HepG2 (cell line): Measurements from ENCODE around the gene WNT5B. TPM values are rescaled to one million over a fixed set of nuclear protein-coding genes. Genes with fewer than 3 reads are reported as not detected.

Experiments
- FOXP1 ChIP-seq, 2 experiments: fragments of 450-650 bp in 1 of 2; IDR thresholded peaks; 2 replicates each; pipeline ENCODE4 v1.6.1; 2017 to 2018; ENCODE audit warnings: antibody characterized with exemption in 1 of 2
- GABPB1 ChIP-seq: IDR thresholded peaks from 2 replicates; pipeline ENCODE4 v1.6.1; 2016; ENCODE audit warnings: mild to moderate bottlenecking, missing genetic modification reagents, moderate library complexity, missing compliant biosample characterization
- HDAC6 ChIP-seq: fragments of 200-600 bp; sonication (generic); IDR thresholded peaks from 2 replicates; pipeline ENCODE4 v1.7.0; 2017; ENCODE audit warnings: mild to moderate bottlenecking, antibody characterized with exemption, low read length, low read depth
- HIVEP1 ChIP-seq: sonication (generic); formaldehyde crosslinking; IDR thresholded peaks from 2 replicates; pipeline ENCODE4 v1.4.0; 2020; ENCODE audit warnings: mild to moderate bottlenecking, missing genetic modification reagents
- KAT8 ChIP-seq: IDR thresholded peaks from 2 replicates; pipeline ENCODE4 v1.6.1; 2016; ENCODE audit warnings: missing genetic modification reagents, missing compliant biosample characterization
- PPARG ChIP-seq: conservative IDR thresholded peaks from 2 replicates; pipeline ENCODE4 v1.6.1; 2016; ENCODE audit warnings: missing biosample characterization, missing genetic modification reagents
- RAD21 ChIP-seq: fragments of 450-650 bp; formaldehyde crosslinking; IDR thresholded peaks from 2 replicates; pipeline ENCODE4 v1.5.0; 2020; ENCODE audit warnings: mild to moderate bottlenecking
- RELA ChIP-seq: sonication (generic); formaldehyde crosslinking; IDR thresholded peaks from 2 replicates; pipeline ENCODE4 v1.4.0; 2020; ENCODE audit warnings: missing genetic modification reagents
- SMAD9 ChIP-seq: sonication (generic); formaldehyde crosslinking; IDR thresholded peaks from 2 replicates; pipeline ENCODE4 v1.5.1; 2020; ENCODE audit warnings: mild to moderate bottlenecking, missing genetic modification reagents
- SP4 ChIP-seq: sonication (generic); formaldehyde crosslinking; IDR thresholded peaks from 2 replicates; pipeline ENCODE4 v1.8.1; 2023; ENCODE audit warnings: mild to moderate bottlenecking, missing genetic modification reagents
- ZNF549 ChIP-seq: sonication (generic); formaldehyde crosslinking; IDR thresholded peaks from 2 replicates; pipeline ENCODE4 v1.5.0; 2020; ENCODE audit warnings: missing genetic modification reagents
- ZNF75D ChIP-seq: sonication (generic); formaldehyde crosslinking; IDR thresholded peaks from 2 replicates; pipeline ENCODE4 v1.8.1; 2023; ENCODE audit warnings: missing genetic modification reagents, mild to moderate bottlenecking, borderline replicate concordance
- ZNF761 ChIP-seq: sonication (generic); formaldehyde crosslinking; conservative IDR thresholded peaks from 2 replicates; pipeline ENCODE4 v1.4.0; 2020; ENCODE audit warnings: mild to moderate bottlenecking, missing genetic modification reagents
- polyA plus RNA-seq, 8 experiments: library from polyadenylated mRNA; depleted of rRNA in 3 of 8; stranded (reverse) in 7 of 8; unstranded in 1 of 8; fragments of >200 nt; fragmentation: Illumina TruSeq in 4 of 8; extraction: Trizol in 4 of 8; gene quantifications; 2 replicates each; pipeline versions ENCODE4 v1.2.1 to v1.2.3, GENCODE V29; 2011 to 2016; ENCODE audit warnings: low read depth in 4 of 8, missing spikeins in 1 of 8, mixed read lengths in 1 of 8; ENCODE audit not compliant: insufficient read depth in 1 of 8
- total RNA-seq, 5 experiments: library from RNA; depleted of rRNA; stranded (reverse); fragments of >200 nt; fragmentation: Illumina TruSeq; extraction: Trizol; gene quantifications; 2 replicates each; pipeline ENCODE4 v1.2.3, GENCODE V29; 2016; ENCODE audit warnings: low read depth in 1 of 5
- TF ChIP-seq, protein P1 (sequence below): sonication (generic); formaldehyde crosslinking; IDR thresholded peaks from 2 replicates; pipeline ENCODE4 v1.5.1; 2020; ENCODE audit warnings: missing genetic modification reagents, mild to moderate bottlenecking, borderline replicate concordance
- TF ChIP-seq, protein P2 (sequence below): sonication (generic); formaldehyde crosslinking; IDR thresholded peaks from 2 replicates; pipeline ENCODE4 v1.9.0; 2021; ENCODE audit warnings: mild to moderate bottlenecking, missing genetic modification reagents
- TF ChIP-seq, protein P3 (sequence below): sonication (generic); formaldehyde crosslinking; IDR thresholded peaks from 2 replicates; pipeline ENCODE4 v1.4.0; 2020; ENCODE audit warnings: mild to moderate bottlenecking, missing genetic modification reagents
- TF ChIP-seq, protein P4 (sequence below): sonication (generic); formaldehyde crosslinking; IDR thresholded peaks from 2 replicates; pipeline ENCODE4 v1.5.0; 2020; ENCODE audit warnings: missing genetic modification reagents
- TF ChIP-seq, protein P5 (sequence below): sonication (generic); formaldehyde crosslinking; IDR thresholded peaks from 2 replicates; pipeline ENCODE4 v1.4.0; 2020; ENCODE audit warnings: mild to moderate bottlenecking, missing genetic modification reagents
- TF ChIP-seq, protein P6 (sequence below): sonication (generic); formaldehyde crosslinking; IDR thresholded peaks from 2 replicates; pipeline ENCODE4 v1.5.0; 2020; ENCODE audit warnings: missing genetic modification reagents

Gene WNT5B
- total and polyA plus RNA-seq, 2 of the 13 experiments (the other 11 are each of a cell fraction or from before 2014, with no cell fraction given) = 0.04 TPM; not detected in 1

DNA sequence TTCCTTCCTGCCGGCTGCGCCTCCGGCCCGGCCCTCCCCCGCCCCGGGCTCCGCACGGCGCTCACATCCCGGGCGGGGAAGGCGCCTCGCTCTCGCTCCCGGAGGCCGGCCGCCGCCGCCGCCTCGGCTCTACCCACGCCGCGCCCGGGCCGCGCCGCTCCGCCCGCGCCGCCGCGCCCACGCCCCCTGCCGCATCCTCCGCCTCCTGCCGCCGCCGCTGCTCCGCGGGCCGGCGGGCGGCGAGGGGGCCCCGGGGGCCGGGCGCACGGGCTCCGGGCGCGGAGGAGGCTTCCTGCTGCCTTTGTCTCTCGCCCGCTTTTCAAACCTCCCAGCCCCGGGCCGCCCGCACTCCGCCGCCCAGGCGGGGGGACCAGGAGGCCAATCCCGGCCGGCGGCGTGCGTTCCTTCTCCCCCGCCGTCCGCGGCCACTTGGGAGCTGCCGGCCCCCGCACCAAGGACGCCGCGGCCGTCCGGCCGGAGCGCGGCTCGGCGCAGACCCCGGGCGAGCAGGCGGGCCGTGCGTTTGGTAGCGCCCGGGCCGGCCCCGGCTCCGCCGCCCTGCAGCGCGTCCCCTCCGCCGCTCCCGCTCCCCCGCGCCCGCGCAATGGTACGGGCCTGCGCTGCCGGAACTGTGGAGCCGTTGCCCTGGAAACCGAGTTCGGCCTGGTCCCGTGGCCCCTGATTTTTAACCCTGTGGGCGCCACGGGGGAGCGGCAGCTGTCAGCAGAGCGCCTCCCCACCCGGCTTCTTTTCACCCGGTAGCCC lies 34.6 kb upstream of the WNT5B start, which contains the start of gene FBXL14 (continued):
- TF ChIP-seq RAD21 (CRISPR knock-in tag) = peak; percentile 47
- no peak for TF ChIP-seq HIVEP1 (CRISPR knock-in tag)
- no peak for TF ChIP-seq ZNF549 (CRISPR knock-in tag)
- TF ChIP-seq SMAD9 (CRISPR knock-in tag) = no peak
- no peak for TF ChIP-seq FOXP1 (IDR thresholded peaks at IDR 0.05)
- TF ChIP-seq FOXP1 (CRISPR knock-in tag; IDR thresholded peaks at IDR 0.05) = no peak
- TF ChIP-seq HDAC6 = no peak
- TF ChIP-seq, protein P1, sequence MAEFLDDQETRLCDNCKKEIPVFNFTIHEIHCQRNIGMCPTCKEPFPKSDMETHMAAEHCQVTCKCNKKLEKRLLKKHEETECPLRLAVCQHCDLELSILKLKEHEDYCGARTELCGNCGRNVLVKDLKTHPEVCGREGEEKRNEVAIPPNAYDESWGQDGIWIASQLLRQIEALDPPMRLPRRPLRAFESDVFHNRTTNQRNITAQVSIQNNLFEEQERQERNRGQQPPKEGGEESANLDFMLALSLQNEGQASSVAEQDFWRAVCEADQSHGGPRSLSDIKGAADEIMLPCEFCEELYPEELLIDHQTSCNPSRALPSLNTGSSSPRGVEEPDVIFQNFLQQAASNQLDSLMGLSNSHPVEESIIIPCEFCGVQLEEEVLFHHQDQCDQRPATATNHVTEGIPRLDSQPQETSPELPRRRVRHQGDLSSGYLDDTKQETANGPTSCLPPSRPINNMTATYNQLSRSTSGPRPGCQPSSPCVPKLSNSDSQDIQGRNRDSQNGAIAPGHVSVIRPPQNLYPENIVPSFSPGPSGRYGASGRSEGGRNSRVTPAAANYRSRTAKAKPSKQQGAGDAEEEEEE = no peak
- TF ChIP-seq, protein P2, sequence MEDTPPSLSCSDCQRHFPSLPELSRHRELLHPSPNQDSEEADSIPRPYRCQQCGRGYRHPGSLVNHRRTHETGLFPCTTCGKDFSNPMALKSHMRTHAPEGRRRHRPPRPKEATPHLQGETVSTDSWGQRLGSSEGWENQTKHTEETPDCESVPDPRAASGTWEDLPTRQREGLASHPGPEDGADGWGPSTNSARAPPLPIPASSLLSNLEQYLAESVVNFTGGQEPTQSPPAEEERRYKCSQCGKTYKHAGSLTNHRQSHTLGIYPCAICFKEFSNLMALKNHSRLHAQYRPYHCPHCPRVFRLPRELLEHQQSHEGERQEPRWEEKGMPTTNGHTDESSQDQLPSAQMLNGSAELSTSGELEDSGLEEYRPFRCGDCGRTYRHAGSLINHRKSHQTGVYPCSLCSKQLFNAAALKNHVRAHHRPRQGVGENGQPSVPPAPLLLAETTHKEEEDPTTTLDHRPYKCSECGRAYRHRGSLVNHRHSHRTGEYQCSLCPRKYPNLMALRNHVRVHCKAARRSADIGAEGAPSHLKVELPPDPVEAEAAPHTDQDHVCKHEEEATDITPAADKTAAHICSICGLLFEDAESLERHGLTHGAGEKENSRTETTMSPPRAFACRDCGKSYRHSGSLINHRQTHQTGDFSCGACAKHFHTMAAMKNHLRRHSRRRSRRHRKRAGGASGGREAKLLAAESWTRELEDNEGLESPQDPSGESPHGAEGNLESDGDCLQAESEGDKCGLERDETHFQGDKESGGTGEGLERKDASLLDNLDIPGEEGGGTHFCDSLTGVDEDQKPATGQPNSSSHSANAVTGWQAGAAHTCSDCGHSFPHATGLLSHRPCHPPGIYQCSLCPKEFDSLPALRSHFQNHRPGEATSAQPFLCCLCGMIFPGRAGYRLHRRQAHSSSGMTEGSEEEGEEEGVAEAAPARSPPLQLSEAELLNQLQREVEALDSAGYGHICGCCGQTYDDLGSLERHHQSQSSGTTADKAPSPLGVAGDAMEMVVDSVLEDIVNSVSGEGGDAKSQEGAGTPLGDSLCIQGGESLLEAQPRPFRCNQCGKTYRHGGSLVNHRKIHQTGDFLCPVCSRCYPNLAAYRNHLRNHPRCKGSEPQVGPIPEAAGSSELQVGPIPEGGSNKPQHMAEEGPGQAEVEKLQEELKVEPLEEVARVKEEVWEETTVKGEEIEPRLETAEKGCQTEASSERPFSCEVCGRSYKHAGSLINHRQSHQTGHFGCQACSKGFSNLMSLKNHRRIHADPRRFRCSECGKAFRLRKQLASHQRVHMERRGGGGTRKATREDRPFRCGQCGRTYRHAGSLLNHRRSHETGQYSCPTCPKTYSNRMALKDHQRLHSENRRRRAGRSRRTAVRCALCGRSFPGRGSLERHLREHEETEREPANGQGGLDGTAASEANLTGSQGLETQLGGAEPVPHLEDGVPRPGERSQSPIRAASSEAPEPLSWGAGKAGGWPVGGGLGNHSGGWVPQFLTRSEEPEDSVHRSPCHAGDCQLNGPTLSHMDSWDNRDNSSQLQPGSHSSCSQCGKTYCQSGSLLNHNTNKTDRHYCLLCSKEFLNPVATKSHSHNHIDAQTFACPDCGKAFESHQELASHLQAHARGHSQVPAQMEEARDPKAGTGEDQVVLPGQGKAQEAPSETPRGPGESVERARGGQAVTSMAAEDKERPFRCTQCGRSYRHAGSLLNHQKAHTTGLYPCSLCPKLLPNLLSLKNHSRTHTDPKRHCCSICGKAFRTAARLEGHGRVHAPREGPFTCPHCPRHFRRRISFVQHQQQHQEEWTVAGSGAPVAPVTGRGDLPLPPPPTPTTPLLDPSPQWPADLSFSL (CRISPR knock-in tag) = no peak
- TF ChIP-seq ZNF761 (CRISPR knock-in tag) = no peak
- TF ChIP-seq, protein P3, sequence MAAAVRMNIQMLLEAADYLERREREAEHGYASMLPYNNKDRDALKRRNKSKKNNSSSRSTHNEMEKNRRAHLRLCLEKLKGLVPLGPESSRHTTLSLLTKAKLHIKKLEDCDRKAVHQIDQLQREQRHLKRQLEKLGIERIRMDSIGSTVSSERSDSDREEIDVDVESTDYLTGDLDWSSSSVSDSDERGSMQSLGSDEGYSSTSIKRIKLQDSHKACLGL = no peak
- TF ChIP-seq ZNF75D (CRISPR knock-in tag) = no peak
- TF ChIP-seq SP4 (CRISPR knock-in tag) = no peak
- TF ChIP-seq, protein P4, sequence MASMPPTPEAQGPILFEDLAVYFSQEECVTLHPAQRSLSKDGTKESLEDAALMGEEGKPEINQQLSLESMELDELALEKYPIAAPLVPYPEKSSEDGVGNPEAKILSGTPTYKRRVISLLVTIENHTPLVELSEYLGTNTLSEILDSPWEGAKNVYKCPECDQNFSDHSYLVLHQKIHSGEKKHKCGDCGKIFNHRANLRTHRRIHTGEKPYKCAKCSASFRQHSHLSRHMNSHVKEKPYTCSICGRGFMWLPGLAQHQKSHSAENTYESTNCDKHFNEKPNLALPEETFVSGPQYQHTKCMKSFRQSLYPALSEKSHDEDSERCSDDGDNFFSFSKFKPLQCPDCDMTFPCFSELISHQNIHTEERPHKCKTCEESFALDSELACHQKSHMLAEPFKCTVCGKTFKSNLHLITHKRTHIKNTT (CRISPR knock-in tag) = no peak
- 0 out of 2 replicates have a peak, but pooled peaks have one; percentile 31 for TF ChIP-seq KAT8
- no peak for TF ChIP-seq PPARG (CRISPR knock-in tag)
- TF ChIP-seq, protein P5, sequence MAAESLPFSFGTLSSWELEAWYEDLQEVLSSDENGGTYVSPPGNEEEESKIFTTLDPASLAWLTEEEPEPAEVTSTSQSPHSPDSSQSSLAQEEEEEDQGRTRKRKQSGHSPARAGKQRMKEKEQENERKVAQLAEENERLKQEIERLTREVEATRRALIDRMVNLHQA (CRISPR knock-in tag) = no peak
- TF ChIP-seq, protein P6, sequence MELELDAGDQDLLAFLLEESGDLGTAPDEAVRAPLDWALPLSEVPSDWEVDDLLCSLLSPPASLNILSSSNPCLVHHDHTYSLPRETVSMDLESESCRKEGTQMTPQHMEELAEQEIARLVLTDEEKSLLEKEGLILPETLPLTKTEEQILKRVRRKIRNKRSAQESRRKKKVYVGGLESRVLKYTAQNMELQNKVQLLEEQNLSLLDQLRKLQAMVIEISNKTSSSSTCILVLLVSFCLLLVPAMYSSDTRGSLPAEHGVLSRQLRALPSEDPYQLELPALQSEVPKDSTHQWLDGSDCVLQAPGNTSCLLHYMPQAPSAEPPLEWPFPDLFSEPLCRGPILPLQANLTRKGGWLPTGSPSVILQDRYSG = no peak
- TF ChIP-seq GABPB1 = peak; percentile 76
- TF ChIP-seq RELA (CRISPR knock-in tag) = no peak
